ENCODE measurements around the gene PPP2R2B.

DNA sequence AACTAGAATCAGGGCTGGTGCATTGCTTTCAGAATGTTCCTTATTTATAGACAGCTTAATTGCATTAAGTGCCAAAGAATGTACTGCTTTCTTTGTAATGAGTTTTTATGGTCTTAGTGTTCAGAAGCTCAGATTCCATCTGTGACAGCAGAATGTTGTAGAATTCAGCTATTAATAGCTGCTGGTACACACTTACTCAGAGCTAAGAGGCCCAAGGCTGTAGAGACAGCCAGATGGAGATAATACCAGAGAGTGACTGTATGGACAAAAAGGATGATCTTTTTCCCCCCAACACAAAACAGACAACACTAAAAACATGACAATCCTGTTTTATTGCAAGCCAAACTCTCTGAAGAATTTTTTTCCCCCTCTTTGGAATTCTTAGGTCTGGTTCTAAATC lies 50.2 kb downstream of the PPP2R2B start:
- TF ChIP-seq MAZ (IDR thresholded peaks at IDR 0.05; ENCODE audit: borderline replicate concordance, low read depth, low read length) (no peak), CTCF (conservative IDR thresholded peaks at IDR 0.05; ENCODE audit: low read depth, low read length) (no peak)
